H1 (cell line): ENCODE results near the gene CUBN. TPM values are rescaled to one million over a fixed set of nuclear protein-coding genes. Genes with fewer than 3 reads are reported as not detected.

Source experiments
- CTCF ChIA-PET: fragments of 300-600 bp; sonication (Branson Sonifier 250); formaldehyde crosslinking; loops from one replicate; lab custom pipeline; 2021; ENCODE audit not compliant: partially characterized antibody; lab: Charles Lee
- POLR2A ChIA-PET: fragments of 300-600 bp; sonication (Branson Sonifier 250); formaldehyde crosslinking; loops from one replicate; lab custom pipeline; 2021; ENCODE audit warnings: inconsistent platforms; ENCODE audit not compliant: partially characterized antibody; lab: Charles Lee
- DNase-seq, 2 experiments: peaks; one replicate each; pipeline versions ENCODE4 v3.0.0 to v3.0.0-alpha.2; 2010 to 2022; ENCODE audit warnings: low spot score in 2 of 2, low read depth in 1 of 2, mixed read lengths in 1 of 2
- FAIRE-seq: peaks from 2 replicates; lab custom pipeline; 2011; peaks lifted over from hg19 to GRCh38; lab: Jason Lieb, UNC
- H2AFZ ChIP-seq: 2 replicates; pipeline ENCODE4 v1.8.1; 2012; ENCODE audit warnings: low read length, inconsistent platforms
- H2AK5ac ChIP-seq: 2 replicates; pipeline ENCODE4 v1.6.1; 2013; ENCODE audit warnings: low read depth, low read length
- H2BK120ac ChIP-seq: replicated peaks from 2 replicates; pipeline ENCODE3; 2013; ENCODE audit warnings: low read depth, low read length, inconsistent platforms
- H2BK12ac ChIP-seq: 2 replicates; pipeline ENCODE4 v1.6.1; 2013; ENCODE audit warnings: low read depth, low read length
- H2BK15ac ChIP-seq: 2 replicates; pipeline ENCODE4 v1.6.1; 2013; ENCODE audit warnings: low read length
- H2BK20ac ChIP-seq: 2 replicates; pipeline ENCODE4 v1.6.1; 2013; ENCODE audit warnings: low read length
- H2BK5ac ChIP-seq: 2 replicates; pipeline ENCODE4 v1.6.1; 2013; ENCODE audit warnings: low read depth, low read length
- H3K14ac ChIP-seq: 2 replicates; pipeline ENCODE4 v1.6.1; 2013; ENCODE audit warnings: inconsistent platforms; ENCODE audit not compliant: insufficient read length
- H3K18ac ChIP-seq: 2 replicates; pipeline ENCODE4 v1.6.1; 2013; ENCODE audit warnings: low read length; ENCODE audit errors: extremely low read depth
- H3K23ac ChIP-seq: 2 replicates; pipeline ENCODE4 v1.6.1; 2013; ENCODE audit warnings: inconsistent platforms; ENCODE audit not compliant: insufficient read length
- H3K23me2 ChIP-seq: 2 replicates; pipeline ENCODE4 v1.6.1; 2013; ENCODE audit warnings: low read depth, low read length
- H3K27ac ChIP-seq: 2 replicates; pipeline ENCODE4 v1.6.1; 2011; ENCODE audit warnings: low read depth, low read length, inconsistent platforms
- H3K27me3 ChIP-seq, 4 experiments: replicated peaks in 1 of 4; 1 replicate in 1 of 4; 2 replicates in 3 of 4; pipeline versions ENCODE4 v1.6.1 to v1.8.1; 2011 to 2013; ENCODE audit warnings: low read length in 3 of 4, mild to moderate bottlenecking in 3 of 4, inconsistent platforms in 2 of 4, mixed read lengths in 2 of 4, moderate library complexity in 1 of 4; ENCODE audit not compliant: control insufficient read depth in 3 of 4, insufficient read depth in 3 of 4; ENCODE audit errors: extremely low read depth in 1 of 4
- H3K36me3 ChIP-seq, 4 experiments: 2 replicates each; pipeline versions ENCODE4 v1.6.1 to v1.8.1; 2011 to 2013; ENCODE audit warnings: mild to moderate bottlenecking in 4 of 4, low read length in 3 of 4, moderate library complexity in 2 of 4, control low read depth in 1 of 4, inconsistent platforms in 1 of 4; ENCODE audit not compliant: insufficient read depth in 4 of 4, control insufficient read depth in 2 of 4
- H3K4ac ChIP-seq: replicated peaks from 2 replicates; pipeline ENCODE3; 2013; ENCODE audit warnings: low read length, low read depth, mixed read lengths, inconsistent platforms; ENCODE audit not compliant: insufficient read length
- H3K4me1 ChIP-seq, 4 experiments: replicated peaks in 1 of 4; 1 replicate in 1 of 4; 2 replicates in 3 of 4; pipeline versions ENCODE4 v1.6.1 to v1.8.1; 2011 to 2013; ENCODE audit warnings: low read length in 3 of 4, inconsistent platforms in 2 of 4, mixed read lengths in 1 of 4; ENCODE audit not compliant: insufficient read depth in 4 of 4, control insufficient read depth in 3 of 4
- H3K4me2 ChIP-seq, 2 experiments: 2 replicates each; pipeline versions ENCODE4 v1.6.1 to v1.8.1; 2011 to 2013; ENCODE audit warnings: low read depth in 2 of 2, low read length in 2 of 2, control low read depth in 1 of 2, inconsistent platforms in 1 of 2, mild to moderate bottlenecking in 1 of 2; ENCODE audit not compliant: insufficient read depth in 1 of 2
- H3K4me3 ChIP-seq, 4 experiments: fragments of 200-600, 300-600 bp in 1 of 4; sonication (generic), shearing (Covaris generic), sonication (Bioruptor Twin) in 1 of 4; 2 replicates each; pipeline versions ENCODE4 v1.5.1 to v1.8.1; 2011 to 2016; ENCODE audit warnings: low read length in 4 of 4, low read depth in 3 of 4, control low read depth in 2 of 4, inconsistent platforms in 2 of 4, mild to moderate bottlenecking in 2 of 4, mixed read lengths in 1 of 4, moderate library complexity in 1 of 4; ENCODE audit not compliant: insufficient read depth in 2 of 4; ENCODE audit errors: extremely low read depth in 1 of 4
- H3K56ac ChIP-seq: replicated peaks from 2 replicates; pipeline ENCODE3; 2013; ENCODE audit warnings: low read depth, mild to moderate bottlenecking, mixed read lengths, low read length, inconsistent platforms; ENCODE audit not compliant: insufficient read length
- H3K79me1 ChIP-seq: 2 replicates; pipeline ENCODE4 v1.6.1; 2013; ENCODE audit warnings: low read depth, low read length, control low read depth
- H3K79me2 ChIP-seq, 2 experiments: 2 replicates each; pipeline versions ENCODE4 v1.6.1 to v1.8.1; 2012 to 2013; ENCODE audit warnings: low read length in 2 of 2, mild to moderate bottlenecking in 2 of 2, inconsistent platforms in 1 of 2; ENCODE audit not compliant: insufficient read depth in 2 of 2, control insufficient read depth in 1 of 2
- H3K9ac ChIP-seq, 4 experiments: replicated peaks in 1 of 4; 1 replicate in 1 of 4; 2 replicates in 3 of 4; pipeline versions ENCODE4 v1.6.1 to v1.8.1; 2011 to 2013; ENCODE audit warnings: low read depth in 3 of 4, low read length in 3 of 4, control low read depth in 2 of 4, mild to moderate bottlenecking in 2 of 4, moderate library complexity in 2 of 4, inconsistent platforms in 1 of 4; ENCODE audit errors: extremely low read depth in 1 of 4
- H3K9me3 ChIP-seq, 2 experiments: 2 replicates each; pipeline versions ENCODE4 v1.6.1 to v1.8.1; 2012 to 2013; ENCODE audit warnings: mild to moderate bottlenecking in 2 of 2, moderate library complexity in 2 of 2, control low read depth in 1 of 2, inconsistent platforms in 1 of 2, low read depth in 1 of 2, low read length in 1 of 2, mixed read lengths in 1 of 2; ENCODE audit not compliant: insufficient read depth in 2 of 2
- H4K20me1 ChIP-seq, 2 experiments: replicated peaks in 1 of 2; 2 replicates each; pipeline versions ENCODE3 to v1.8.1; 2011 to 2013; ENCODE audit warnings: inconsistent platforms in 2 of 2, low read length in 2 of 2, mild to moderate bottlenecking in 1 of 2; ENCODE audit not compliant: insufficient read depth in 2 of 2, control insufficient read depth in 1 of 2
- H4K5ac ChIP-seq: 2 replicates; pipeline ENCODE4 v1.6.1; 2013; ENCODE audit warnings: low read length, low read depth, mixed read lengths, inconsistent platforms; ENCODE audit not compliant: insufficient read length
- H4K8ac ChIP-seq: 2 replicates; pipeline ENCODE4 v1.8.0; 2013; ENCODE audit warnings: mild to moderate bottlenecking, moderate library complexity, low read length, inconsistent platforms; ENCODE audit not compliant: insufficient read depth; ENCODE audit errors: extremely low read depth
- H4K91ac ChIP-seq: replicated peaks from 2 replicates; pipeline ENCODE3; 2013; ENCODE audit warnings: low read length, mixed read lengths, inconsistent platforms; ENCODE audit not compliant: insufficient read length
- ATF3 ChIP-seq: IDR thresholded peaks from 2 replicates; pipeline ENCODE4 v1.6.1; 2011; ENCODE audit warnings: low read depth, mild to moderate bottlenecking, low read length; ENCODE audit not compliant: insufficient read depth
- BACH1 ChIP-seq: IDR thresholded peaks from 2 replicates; pipeline ENCODE4 v1.6.1; 2012; ENCODE audit warnings: low read length, improper control_type of control experiment
- BCL11A ChIP-seq, 2 experiments: IDR thresholded peaks; one replicate each; pipeline ENCODE4 v1.6.1; 2011; ENCODE audit warnings: low read depth in 2 of 2, low read length in 2 of 2, mild to moderate bottlenecking in 2 of 2
- CEBPB ChIP-seq: IDR thresholded peaks from 2 replicates; pipeline ENCODE4 v1.6.1; 2012; ENCODE audit warnings: low read depth, low read length
- CTBP2 ChIP-seq: IDR thresholded peaks from 2 replicates; pipeline ENCODE4 v1.7.0; 2011; ENCODE audit warnings: borderline replicate concordance, mild to moderate bottlenecking, moderate library complexity, mixed read lengths, low read length; ENCODE audit not compliant: insufficient read depth, insufficient read length
- EGR1 ChIP-seq: IDR thresholded peaks from 2 replicates; pipeline ENCODE4 v1.6.1; 2011; ENCODE audit warnings: low read depth, low read length, borderline replicate concordance
- NANOG ChIP-seq: IDR thresholded peaks from 2 replicates; pipeline ENCODE4 v1.6.1; 2011; ENCODE audit warnings: low read length, low read depth, mild to moderate bottlenecking, inconsistent platforms; ENCODE audit not compliant: insufficient read depth, poor library complexity, severe bottlenecking
- POU5F1 ChIP-seq: IDR thresholded peaks from 2 replicates; pipeline ENCODE4 v1.6.1; 2011; ENCODE audit warnings: low read depth, mild to moderate bottlenecking, low read length, moderate library complexity
- RFX5 ChIP-seq: IDR thresholded peaks from 2 replicates; pipeline ENCODE4 v1.6.1; 2011; ENCODE audit warnings: low read depth, low read length, improper control_type of control experiment, borderline replicate concordance
- RNF2 ChIP-seq: fragments of 200-900, 300-1000 bp; sonication (generic); IDR thresholded peaks from 2 replicates; pipeline ENCODE4 v1.7.1; 2016; ENCODE audit warnings: borderline replicate concordance, low read depth, mild to moderate bottlenecking, antibody characterized with exemption, low read length; ENCODE audit not compliant: poor library complexity, severe bottlenecking; ENCODE audit errors: missing control alignments
- SAP30 ChIP-seq: fragments of 300-600 bp; sonication (generic); IDR thresholded peaks from 2 replicates; pipeline ENCODE4 v1.7.1; 2012; ENCODE audit warnings: low read length, moderate library complexity, mild to moderate bottlenecking, inconsistent platforms; ENCODE audit not compliant: insufficient read depth, insufficient replicate concordance
- SRF ChIP-seq: IDR thresholded peaks from 2 replicates; pipeline ENCODE4 v1.6.1; 2011; ENCODE audit warnings: mild to moderate bottlenecking, low read depth, low read length, moderate library complexity
- TBP ChIP-seq: IDR thresholded peaks from 2 replicates; pipeline ENCODE4 v1.6.1; 2011; ENCODE audit warnings: low read depth, low read length, improper control_type of control experiment
- polyA plus RNA-seq, 7 experiments: library from polyadenylated mRNA; depleted of rRNA in 3 of 7; stranded (reverse) in 5 of 7; unstranded in 2 of 7; fragments of >200 nt in 5 of 7; fragments of 200-250 nt in 2 of 7; gene quantifications; 1 replicate in 5 of 7; 2 replicates in 1 of 7; 4 replicates in 1 of 7; pipeline versions ENCODE4 v1.2.1 to v1.2.3, GENCODE V29; 2011 to 2013; ENCODE audit warnings: missing spikeins in 2 of 7, mixed read lengths in 2 of 7
- total RNA-seq: library from RNA; stranded (reverse); fragmentation: NEBNext Ultra II Directional; extraction: Animal tissue kit (Norgen Biotek cat#: 25700); gene quantifications from 2 replicates; pipeline ENCODE4 v1.2.1, GENCODE V29; 2021

Gene CUBN
- total and polyA plus RNA-seq, 2 of the 8 experiments (the other 6 are each of a cell fraction or from before 2014, with no cell fraction given), result 0.04 to 0.08 TPM

- no peak overlapping the region for H2BK12ac ChIP-seq
- no peaks in the 10 kb centered on the region for H3K4me1 ChIP-seq
- CTCF ChIA-PET, result interaction anchor here (1.5 kb wide), 1 partner anchor 40 kb away, joined by 4 read pairs; no protein-coding TSS in a partner anchor
- H3K36me3 ChIP-seq, result no peaks in the 10 kb centered on the region
- H2BK5ac ChIP-seq, result no peak overlapping the region
- H3K4me3 ChIP-seq, result no peak overlapping the region
- DNase-seq (no peak), FAIRE-seq (no peak)
- no peaks in the 10 kb centered on the region for H3K9me3 ChIP-seq
- no peaks in the 10 kb centered on the region for H3K79me2 ChIP-seq
- no peak overlapping the region for H2BK120ac ChIP-seq
- TF ChIP-seq RNF2 (no peak), BCL11A (IDR thresholded peaks at IDR 0.05; ENCODE audit: low read depth in 2 of 2, low read length in 2 of 2) (no peak), ATF3 (no peak), RFX5 (no peak), NANOG (no peak), SRF (no peak), SAP30 (no peak), POU5F1 (no peak), CTBP2 (no peak), EGR1 (no peak), BACH1 (no peak), TBP (no peak), CEBPB (no peak)
- no peak overlapping the region for H3K27ac ChIP-seq
- no peak overlapping the region for H3K56ac ChIP-seq
- no peak overlapping the region for H4K91ac ChIP-seq
- no peak overlapping the region for H3K18ac ChIP-seq
- no peaks in the 10 kb centered on the region for H4K20me1 ChIP-seq
- no peak overlapping the region for H3K9ac ChIP-seq
- H2BK15ac ChIP-seq, result no peak overlapping the region
- H2AFZ ChIP-seq, result no peak overlapping the region
- no peak overlapping the region for H3K4ac ChIP-seq
- H3K79me1 ChIP-seq, result no peaks in the 10 kb centered on the region
- H3K23ac ChIP-seq, result no peak overlapping the region
- POLR2A ChIA-PET, result no interaction called here
- no peaks in the 10 kb centered on the region for H3K23me2 ChIP-seq
- no peaks in the 10 kb centered on the region for H3K27me3 ChIP-seq
- H4K8ac ChIP-seq, result no peak overlapping the region
- no peak overlapping the region for H3K14ac ChIP-seq
- H2AK5ac ChIP-seq, result no peak overlapping the region
- H3K4me2 ChIP-seq, result no peak overlapping the region
- H4K5ac ChIP-seq, result no peak overlapping the region
- H2BK20ac ChIP-seq, result no peak overlapping the region
These were observed 26.2 kb upstream of the CUBN start for GRCh38 chr10:17155826-17156225.
